ENCODE data around the gene PRRG2.

The PRRG2 gene

GRCh38 chr19:49581007-49581508, at the start of gene PRRG2:
Gene PRRG2 (plus strand): TSS chr19:49581316. CDS start chr19:49583220, 1,904 bp downstream.
- no peak for DNase-seq

- no peak for DNase-seq
Measured at GRCh38 chr19:49533551-49534488, 47.3 kb upstream of the PRRG2 start.

- DNase-seq: no peak
Measured at GRCh38 chr19:49534632-49535385, 46.3 kb upstream of the PRRG2 start.

- DNase-seq: no peak
Measured at GRCh38 chr19:49536921-49537462, 44.1 kb upstream of the PRRG2 start.

- no peak for DNase-seq
Measured at GRCh38 chr19:49538643-49539042, 42.5 kb upstream of the PRRG2 start.

- DNase-seq: no peak
Measured at GRCh38 chr19:49539192-49539952, 41.7 kb upstream of the PRRG2 start.

- DNase-seq: no peak
Measured at GRCh38 chr19:49541914-49542313, 39.2 kb upstream of the PRRG2 start.

GRCh38 chr19:49542446-49542845, 38.7 kb upstream of the PRRG2 start:
- no peak for DNase-seq

GRCh38 chr19:49543032-49543431, 38.1 kb upstream of the PRRG2 start:
- DNase-seq: no peak

GRCh38 chr19:49544154-49544553, 37.0 kb upstream of the PRRG2 start:
- no peak for DNase-seq

- no peak for DNase-seq
Measured at GRCh38 chr19:49546825-49547565, 34.1 kb upstream of the PRRG2 start.

GRCh38 chr19:49549045-49549444, 32.1 kb upstream of the PRRG2 start:
- no peak for DNase-seq

GRCh38 chr19:49551531-49551930, 29.6 kb upstream of the PRRG2 start:
- no peak for DNase-seq

GRCh38 chr19:49552749-49553148, 28.4 kb upstream of the PRRG2 start:
- no peak for DNase-seq

GRCh38 chr19:49553451-49554271, 27.5 kb upstream of the PRRG2 start:
- no peak for DNase-seq

GRCh38 chr19:49554701-49555181, 26.4 kb upstream of the PRRG2 start:
- no peak for DNase-seq

- DNase-seq: no peak
Measured at GRCh38 chr19:49555600-49556411, 25.3 kb upstream of the PRRG2 start.

- no peak for DNase-seq
Measured at GRCh38 chr19:49556412-49557398, 24.4 kb upstream of the PRRG2 start.
